Aorta (tissue), 5 donors: ENCODE results near the gene PHACTR1. TPM values are rescaled to one million over a fixed set of nuclear protein-coding genes. Genes with fewer than 3 reads are reported as not detected.

Source experiments
- ATAC-seq: fragments of 200-7000 bp; cut with Tn5 transposase; one replicate; pipeline ENCODE4 v1.9.1; 2022; ENCODE audit warnings: moderate library complexity; ENCODE audit not compliant: low FRiP score
- DNase-seq, 2 donors: peaks; one replicate each; pipeline ENCODE4 v3.0.0-alpha.2; 2020
- H3K27ac ChIP-seq, 2 donors: one replicate each; pipeline ENCODE4 v1.5.1; 2013; ENCODE audit warnings: low read length in 2 of 2, mild to moderate bottlenecking in 2 of 2, moderate library complexity in 2 of 2, control low read depth in 1 of 2, inconsistent platforms in 1 of 2, low read depth in 1 of 2
- H3K27me3 ChIP-seq, 2 donors: one replicate each; pipeline ENCODE4 v1.6.1; 2013; ENCODE audit warnings: control low read depth in 1 of 2, low read length in 1 of 2, mild to moderate bottlenecking in 1 of 2, moderate library complexity in 1 of 2; ENCODE audit not compliant: insufficient read depth in 2 of 2, control insufficient read depth in 1 of 2
- H3K36me3 ChIP-seq, 2 donors: one replicate each; pipeline ENCODE4 v1.6.1; 2013; ENCODE audit warnings: control low read depth in 1 of 2, low read length in 1 of 2, mild to moderate bottlenecking in 1 of 2; ENCODE audit not compliant: insufficient read depth in 2 of 2, control insufficient read depth in 1 of 2
- H3K4me1 ChIP-seq, 2 donors: one replicate each; pipeline ENCODE4 v1.6.1; 2013; ENCODE audit warnings: low read length in 2 of 2, control low read depth in 1 of 2, mild to moderate bottlenecking in 1 of 2, moderate library complexity in 1 of 2; ENCODE audit not compliant: insufficient read depth in 2 of 2, control insufficient read depth in 1 of 2
- H3K4me3 ChIP-seq, 2 donors: one replicate each; pipeline ENCODE4 v1.5.1; 2013; ENCODE audit warnings: low read length in 2 of 2, control low read depth in 1 of 2, mild to moderate bottlenecking in 1 of 2
- H3K9me3 ChIP-seq: one replicate; pipeline ENCODE4 v1.6.1; 2013; ENCODE audit warnings: mild to moderate bottlenecking, low read length; ENCODE audit not compliant: control insufficient read depth
- WGBS, 2 donors: extraction: QIAGEN DNeasy Blood & Tissue Kit; methylation state at CpG; one replicate each; pipeline ENCODE4 v1.1.7; 2013; 5-methylcytosine and 5-hydroxymethylcytosine counted together
- intact Hi-C, 2 donors: fragments of 100-400 bp; cut with DNase I; formaldehyde crosslinking; loops; one replicate each; pipeline versions ENCODE4 v1.14.2 to v1.15.0; 2022
- polyA plus RNA-seq, 2 donors: library from polyadenylated mRNA; stranded (reverse); fragments of 200-250 nt; gene quantifications; one replicate each; pipeline ENCODE4 v1.2.3, GENCODE V29; 2013
- total RNA-seq, 2 donors: library from RNA; stranded (reverse); fragmentation: NEBNext Ultra II Directional; extraction: Animal tissue kit (Norgen Biotek cat#: 25700); gene quantifications; one replicate each; pipeline ENCODE4 v1.2.1, GENCODE V29; 2021
- donor health status: healthy with polysubstance abuse.
- donor health status: Bipolar disorder and iron deficiency.
- donor health status: DM: no; HTN: no; CAD: no.
- donor health status: DM: no; HTN: no; CAD: no.
- donor health status: DM: yes; HTN: yes; CAD: no.

The PHACTR1 gene
- total and polyA plus RNA-seq, 4 donors: 3.2 to 89.4 (median 20.1) TPM

- H3K27me3 ChIP-seq: no peaks in the 10 kb centered on the region
- no peaks in the 10 kb centered on the region for H3K4me1 ChIP-seq
- H3K4me3 ChIP-seq: peak within 1 kb of the TSS; percentile 82 to 92
- no peaks in the 10 kb centered on the region for H3K9me3 ChIP-seq
- peak within 1 kb of the TSS; percentile 23 to 89 for H3K27ac ChIP-seq
- no peaks in the 10 kb centered on the region for H3K36me3 ChIP-seq
- DNase-seq (peak; percentile 96 to 97), ATAC-seq (peak; percentile 97)
- intact Hi-C loops: loop anchor here in 1 of 2 donors (2.0 to 5.0 kb wide), 3 partner anchors 96 to 417 kb away; no protein-coding TSS in a partner anchor
- WGBS, 2 donors: 0% methylated on average over 59 to 63 of the region's 63 CpGs
Observed at GRCh38 chr6:13328076-13328874, 611.7 kb downstream of the PHACTR1 start, which contains the start of gene TBC1D7. Gene TBC1D7 (minus strand): TSS chr6:13328537. CDS start chr6:13326898, 1,639 bp downstream.

- H3K27me3 ChIP-seq: no peaks in the 10 kb centered on the region
- H3K36me3 ChIP-seq: no peaks in the 10 kb centered on the region
- intact Hi-C loops: loop anchor here in 1 of 2 donors (2.0 to 5.0 kb wide), 3 partner anchors 97 to 418 kb away; no protein-coding TSS in a partner anchor
- H3K4me1 ChIP-seq: no peaks in the 10 kb centered on the region
- no peaks in the 10 kb centered on the region for H3K9me3 ChIP-seq
- 3 to 5% methylated on average over 2 of the region's 2 CpGs for WGBS, 2 donors
- ATAC-seq (no peak), DNase-seq (no peak)
- H3K4me3 ChIP-seq: peak overlapping the region; percentile 73 to 82
- peak overlapping the region in 1 of 2 donors; percentile 48 for H3K27ac ChIP-seq
Observed at GRCh38 chr6:13328875-13329183, 612.3 kb downstream of the PHACTR1 start.

- intact Hi-C loops: loop anchor here (5.0 to 10.0 kb wide), 2 partner anchors 419 to 697 kb away; no protein-coding TSS in a partner anchor
Observed at GRCh38 chr6:13331516-13332348, 615.2 kb downstream of the PHACTR1 start.

GRCh38 chr6:13332349-13332706, 615.8 kb downstream of the PHACTR1 start:
- DNase-seq (no peak), ATAC-seq (no peak)
- no peaks in the 10 kb centered on the region for H3K9me3 ChIP-seq
- no peak overlapping the region for H3K4me3 ChIP-seq
- intact Hi-C loops: loop anchor here (5.0 to 10.0 kb wide), 2 partner anchors 420 to 698 kb away; no protein-coding TSS in a partner anchor
- no peaks in the 10 kb centered on the region for H3K4me1 ChIP-seq
- no peak overlapping the region for H3K27ac ChIP-seq
- no peaks in the 10 kb centered on the region for H3K27me3 ChIP-seq
- 87 to 93% methylated on average over 2 of the region's 2 CpGs for WGBS, 2 donors
- H3K36me3 ChIP-seq: no peaks in the 10 kb centered on the region

More at GRCh38 chr6:13331516-13332348, 615.2 kb downstream of the PHACTR1 start:
- DNase-seq (no peak), ATAC-seq (no peak)
- 41 to 46% methylated on average over 13 of the region's 13 CpGs for WGBS, 2 donors
- Histone ChIP-seq H3K9me3 (no peaks in the 10 kb centered on the region), H3K4me1 (no peaks in the 10 kb centered on the region), H3K36me3 (no peaks in the 10 kb centered on the region), H3K4me3 (no peak overlapping the region), H3K27me3 (no peaks in the 10 kb centered on the region), H3K27ac (no peak overlapping the region)

- WGBS, 2 donors: 35 to 42% methylated on average over 3 of the region's 3 CpGs
- H3K4me1 ChIP-seq: no peaks in the 10 kb centered on the region
- no peaks in the 10 kb centered on the region for H3K9me3 ChIP-seq
- DNase-seq (no peak), ATAC-seq (peak; percentile 58)
- no peak overlapping the region for H3K4me3 ChIP-seq
- no peaks in the 10 kb centered on the region for H3K36me3 ChIP-seq
- intact Hi-C loops: loop anchor here (5.0 to 10.0 kb wide), 4 partner anchors 202 to 732 kb away; no protein-coding TSS in a partner anchor
- H3K27me3 ChIP-seq: no peaks in the 10 kb centered on the region
- H3K27ac ChIP-seq: no peak overlapping the region
Observed at GRCh38 chr6:13334953-13335352, 618.4 kb downstream of the PHACTR1 start.

- 31 to 33% methylated on average over 11 of the region's 11 CpGs for WGBS, 2 donors
- H3K9me3 ChIP-seq: peaks cover 2% of the 10 kb centered on the region
- DNase-seq (peak in 1 of 2 donors; percentile 94), ATAC-seq (peak; percentile 88)
- H3K36me3 ChIP-seq: no peaks in the 10 kb centered on the region
- no peaks in the 10 kb centered on the region for H3K27me3 ChIP-seq
- no peaks in the 10 kb centered on the region for H3K4me1 ChIP-seq
- H3K4me3 ChIP-seq: no peak overlapping the region
- intact Hi-C loops: loop anchor here (5.0 to 10.0 kb wide), 3 partner anchors 201 to 731 kb away; no protein-coding TSS in a partner anchor
- no peak overlapping the region for H3K27ac ChIP-seq
Observed at GRCh38 chr6:13336553-13336952, 620.0 kb downstream of the PHACTR1 start.

- ATAC-seq: no peak
- intact Hi-C loops: loop anchor here (5.0 to 10.0 kb wide), 3 partner anchors 199 to 729 kb away; no protein-coding TSS in a partner anchor
- Histone ChIP-seq H3K9me3 (peaks cover 2% of the 10 kb centered on the region), H3K36me3 (no peaks in the 10 kb centered on the region), H3K4me1 (no peaks in the 10 kb centered on the region), H3K27me3 (no peaks in the 10 kb centered on the region), H3K4me3 (no peak overlapping the region), H3K27ac (no peak overlapping the region)
- no peak for DNase-seq
- 89 to 93% methylated on average over 5 of the region's 5 CpGs for WGBS, 2 donors
Observed at GRCh38 chr6:13338038-13338437, 621.5 kb downstream of the PHACTR1 start.
